DND-41 (cell line): ENCODE measurements around the gene MCF2L2.

ENCODE experiments used
- CTCF ChIP-seq: IDR thresholded peaks from 2 replicates; pipeline ENCODE4 v1.5.1; 2012; ENCODE audit warnings: borderline replicate concordance, low read length, moderate library complexity, mild to moderate bottlenecking; ENCODE audit not compliant: poor library complexity, severe bottlenecking; ENCODE audit errors: extremely low read depth
- EZH2 ChIP-seq: IDR thresholded peaks from 3 replicates; pipeline ENCODE4 v1.6.1; 2012; ENCODE audit warnings: borderline replicate concordance, low read depth, mild to moderate bottlenecking, moderate library complexity, low read length, inconsistent platforms; ENCODE audit not compliant: severe bottlenecking

GRCh38 chr3:183353421-183353820, 75.0 kb downstream of the MCF2L2 start:
- no peak for TF ChIP-seq CTCF
- TF ChIP-seq EZH2 = no peak
